ENCODE data around the gene QARS1.

- no peak for TF ChIP-seq CTCF (IDR thresholded peaks at IDR 0.05; ENCODE audit: control extremely low read depth in 1 of 3, insufficient read depth in 1 of 3, low read depth in 1 of 3, low read length in 3 of 3)
- TF ChIP-seq SIN3A (conservative IDR thresholded peaks at IDR 0.05 in 1 of 2, IDR thresholded peaks at IDR 0.05 in 1 of 2; ENCODE audit: low read depth in 1 of 2, low read length in 2 of 2), result no peak
- no peak for TF ChIP-seq POLR2AphosphoS5 (IDR thresholded peaks at IDR 0.05; ENCODE audit: low read depth, low read length)
- TF ChIP-seq BCL11A (IDR thresholded peaks at IDR 0.05; ENCODE audit: low read depth in 2 of 2, low read length in 2 of 2), result no peak
- no peak for TF ChIP-seq SAP30 (IDR thresholded peaks at IDR 0.05; ENCODE audit: insufficient read depth, insufficient replicate concordance, low read length)
- no peak for TF ChIP-seq ATF3 (IDR thresholded peaks at IDR 0.05; ENCODE audit: insufficient read depth, low read depth, low read length)
Observed at GRCh38 chr3:49124203-49124602, 19.6 kb upstream of the QARS1 start.

Measured in H1 (cell line).